ENCODE results near the gene MSH6.
A peak's percentile ranks its signal among the peaks of the same experiment; 100 is the strongest.

Gene MSH6, protein sequence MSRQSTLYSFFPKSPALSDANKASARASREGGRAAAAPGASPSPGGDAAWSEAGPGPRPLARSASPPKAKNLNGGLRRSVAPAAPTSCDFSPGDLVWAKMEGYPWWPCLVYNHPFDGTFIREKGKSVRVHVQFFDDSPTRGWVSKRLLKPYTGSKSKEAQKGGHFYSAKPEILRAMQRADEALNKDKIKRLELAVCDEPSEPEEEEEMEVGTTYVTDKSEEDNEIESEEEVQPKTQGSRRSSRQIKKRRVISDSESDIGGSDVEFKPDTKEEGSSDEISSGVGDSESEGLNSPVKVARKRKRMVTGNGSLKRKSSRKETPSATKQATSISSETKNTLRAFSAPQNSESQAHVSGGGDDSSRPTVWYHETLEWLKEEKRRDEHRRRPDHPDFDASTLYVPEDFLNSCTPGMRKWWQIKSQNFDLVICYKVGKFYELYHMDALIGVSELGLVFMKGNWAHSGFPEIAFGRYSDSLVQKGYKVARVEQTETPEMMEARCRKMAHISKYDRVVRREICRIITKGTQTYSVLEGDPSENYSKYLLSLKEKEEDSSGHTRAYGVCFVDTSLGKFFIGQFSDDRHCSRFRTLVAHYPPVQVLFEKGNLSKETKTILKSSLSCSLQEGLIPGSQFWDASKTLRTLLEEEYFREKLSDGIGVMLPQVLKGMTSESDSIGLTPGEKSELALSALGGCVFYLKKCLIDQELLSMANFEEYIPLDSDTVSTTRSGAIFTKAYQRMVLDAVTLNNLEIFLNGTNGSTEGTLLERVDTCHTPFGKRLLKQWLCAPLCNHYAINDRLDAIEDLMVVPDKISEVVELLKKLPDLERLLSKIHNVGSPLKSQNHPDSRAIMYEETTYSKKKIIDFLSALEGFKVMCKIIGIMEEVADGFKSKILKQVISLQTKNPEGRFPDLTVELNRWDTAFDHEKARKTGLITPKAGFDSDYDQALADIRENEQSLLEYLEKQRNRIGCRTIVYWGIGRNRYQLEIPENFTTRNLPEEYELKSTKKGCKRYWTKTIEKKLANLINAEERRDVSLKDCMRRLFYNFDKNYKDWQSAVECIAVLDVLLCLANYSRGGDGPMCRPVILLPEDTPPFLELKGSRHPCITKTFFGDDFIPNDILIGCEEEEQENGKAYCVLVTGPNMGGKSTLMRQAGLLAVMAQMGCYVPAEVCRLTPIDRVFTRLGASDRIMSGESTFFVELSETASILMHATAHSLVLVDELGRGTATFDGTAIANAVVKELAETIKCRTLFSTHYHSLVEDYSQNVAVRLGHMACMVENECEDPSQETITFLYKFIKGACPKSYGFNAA (N-terminal part only)

DNA sequence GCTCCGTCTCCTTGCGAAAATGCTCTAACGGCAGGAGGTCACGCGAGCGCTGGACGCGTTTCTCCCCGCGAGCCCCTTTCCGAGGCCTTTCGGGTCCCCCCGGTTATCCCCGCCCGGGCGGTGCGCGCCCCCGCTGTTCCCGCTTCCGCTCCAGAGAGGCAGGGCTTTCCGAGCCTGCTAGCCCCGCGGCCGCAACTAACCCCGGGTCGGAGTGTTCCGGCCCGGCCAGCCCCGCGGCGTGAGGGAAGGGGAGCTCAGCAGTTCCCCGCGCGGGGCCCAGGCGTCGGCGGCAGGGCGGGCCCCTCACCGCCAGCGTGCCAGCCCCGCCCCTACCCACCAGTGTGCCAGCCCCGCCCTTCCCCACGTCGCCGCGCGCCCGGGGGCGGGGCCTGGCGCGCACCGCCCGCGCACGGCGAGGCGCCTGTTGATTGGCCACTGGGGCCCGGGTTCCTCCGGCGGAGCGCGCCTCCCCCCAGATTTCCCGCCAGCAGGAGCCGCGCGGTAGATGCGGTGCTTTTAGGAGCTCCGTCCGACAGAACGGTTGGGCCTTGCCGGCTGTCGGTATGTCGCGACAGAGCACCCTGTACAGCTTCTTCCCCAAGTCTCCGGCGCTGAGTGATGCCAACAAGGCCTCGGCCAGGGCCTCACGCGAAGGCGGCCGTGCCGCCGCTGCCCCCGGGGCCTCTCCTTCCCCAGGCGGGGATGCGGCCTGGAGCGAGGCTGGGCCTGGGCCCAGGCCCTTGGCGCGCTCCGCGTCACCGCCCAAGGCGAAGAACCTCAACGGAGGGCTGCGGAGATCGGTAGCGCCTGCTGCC lies at the start of gene MSH6:
Gene MSH6, plus strand, starts transcription at position 475 of the 815 bp plus-strand sequence. Its CDS starts 89 bp downstream, at position 564.
- peak; percentile 93 for DNase-seq

DNA sequence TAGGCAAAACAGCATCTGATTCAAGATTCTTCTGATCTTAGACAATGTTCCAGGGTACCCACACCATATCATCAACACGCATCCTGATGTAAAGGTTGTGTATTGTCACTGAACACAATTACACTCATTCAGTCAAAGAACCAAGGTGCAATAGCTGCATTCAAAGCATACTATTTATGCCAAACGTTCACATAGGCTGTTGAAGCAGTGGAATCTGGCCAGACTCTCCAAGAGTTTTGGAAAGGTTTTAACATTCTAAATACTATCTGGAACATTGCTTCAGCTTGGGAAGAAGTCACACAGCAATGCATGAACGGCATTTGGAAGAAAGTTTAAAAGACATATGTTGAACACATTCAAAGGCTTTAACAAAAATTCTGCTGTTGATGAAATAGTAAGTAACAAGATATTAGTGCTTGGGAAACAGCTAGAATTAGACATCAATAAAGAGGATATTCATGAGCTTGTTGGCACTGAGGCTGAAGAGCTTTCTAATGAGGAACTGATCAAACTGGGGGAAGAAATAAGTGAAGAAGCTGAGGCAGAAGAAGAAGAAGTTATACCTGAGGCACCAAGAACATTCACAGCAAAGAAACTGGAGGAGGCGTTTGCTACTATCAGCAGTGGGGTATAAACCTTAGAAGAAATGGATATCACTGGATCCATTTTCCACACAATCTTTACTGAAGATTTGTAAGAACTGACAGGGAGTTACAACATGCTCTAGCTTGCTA lies 47.6 kb upstream of the MSH6 start:
- DNase-seq, result no peak

DNA sequence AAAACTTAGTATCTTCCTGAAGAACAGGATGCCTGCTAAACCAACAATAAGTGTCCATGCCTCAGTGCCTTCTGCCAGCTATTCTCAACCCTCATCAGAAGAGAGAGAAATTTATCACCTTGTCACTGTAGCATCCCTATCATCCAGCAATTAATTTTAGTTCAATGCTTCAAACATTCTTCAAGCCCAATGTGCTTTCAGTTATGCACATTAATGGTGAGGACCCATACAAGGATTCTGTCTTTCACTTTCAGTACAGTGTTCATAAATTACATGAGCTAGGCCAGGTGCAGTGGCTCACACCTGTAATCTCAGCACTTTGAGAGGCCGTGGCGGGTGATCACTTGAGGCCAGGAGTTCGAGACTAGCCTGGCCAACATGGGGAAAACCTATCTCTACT lies 47.0 kb upstream of the MSH6 start:
- no peak for DNase-seq

- DNase-seq, result no peak
Observed at GRCh38 chr2:47737191-47737975, 45.6 kb upstream of the MSH6 start.

DNA sequence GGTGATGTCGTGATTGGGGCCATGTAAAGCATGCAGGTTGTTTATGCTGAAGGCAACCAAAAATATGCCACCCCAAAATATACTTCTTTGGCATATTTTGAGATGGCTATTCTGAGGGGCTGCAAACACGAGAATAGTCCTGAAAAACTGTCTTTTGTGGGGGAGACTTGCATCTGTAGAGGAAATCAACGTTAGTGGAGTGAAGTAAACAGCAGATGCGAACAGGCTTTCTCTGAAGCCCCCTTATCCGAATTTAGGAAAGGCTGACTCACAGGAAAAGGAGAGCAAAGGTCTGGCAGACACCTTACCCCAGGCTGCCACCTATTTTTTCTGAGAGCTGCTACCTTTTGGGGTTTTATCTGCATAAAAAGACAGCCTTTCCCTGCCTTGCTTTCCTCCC lies 44.6 kb upstream of the MSH6 start:
- no peak for DNase-seq

GRCh38 chr2:47741101-47741500 lies 41.8 kb upstream of the MSH6 start:
- DNase-seq, result no peak

GRCh38 chr2:47741637-47742036 lies 41.3 kb upstream of the MSH6 start:
- no peak for DNase-seq

- DNase-seq, result no peak
Observed at GRCh38 chr2:47744074-47744473, 38.9 kb upstream of the MSH6 start.

DNA sequence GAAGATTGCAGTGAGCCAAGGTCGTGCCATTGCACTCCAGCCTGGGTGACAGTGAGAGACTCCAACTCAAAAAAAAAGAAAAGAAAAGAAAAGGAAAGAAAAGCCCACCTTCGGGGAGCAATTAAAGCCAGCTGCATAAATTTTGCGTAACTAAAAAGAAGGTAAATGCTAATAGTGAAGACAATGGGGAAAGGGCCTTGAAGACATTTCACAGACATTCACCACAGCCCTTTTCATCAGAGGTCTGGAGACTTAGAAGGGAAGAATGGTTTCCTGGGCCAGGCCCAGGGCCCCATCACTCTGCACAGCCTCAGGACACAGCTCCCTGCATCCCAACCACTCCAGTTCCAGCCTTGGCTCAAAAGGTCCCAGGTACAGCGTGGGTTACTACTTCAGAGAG lies 35.1 kb upstream of the MSH6 start:
- DNase-seq, result no peak

- DNase-seq, result peak; percentile 75
Observed at GRCh38 chr2:47751856-47752414, 31.0 kb upstream of the MSH6 start.

GRCh38 chr2:47767497-47767844 lies 15.5 kb upstream of the MSH6 start:
- DNase-seq, result no peak

GRCh38 chr2:47767880-47768609 lies 14.9 kb upstream of the MSH6 start:
- peak; percentile 78 for DNase-seq

DNA sequence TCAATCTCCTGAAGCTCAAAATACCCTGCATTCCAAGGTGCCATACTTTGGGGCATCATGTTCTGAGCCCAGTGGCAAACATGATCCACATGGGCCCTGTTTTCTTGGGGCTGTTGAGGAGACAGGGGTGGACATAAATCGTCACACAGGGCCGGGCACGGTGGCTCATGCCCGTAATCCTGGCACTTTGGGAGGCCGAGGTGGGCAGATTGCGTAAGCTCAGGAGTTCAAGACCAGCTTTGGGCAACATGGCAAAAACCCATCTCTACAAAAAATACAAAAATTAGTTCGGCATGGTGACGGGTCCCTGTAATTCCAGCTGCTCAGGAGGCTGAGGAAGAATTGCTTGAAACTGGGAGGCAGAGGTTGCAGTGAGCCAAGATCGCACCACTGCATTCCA lies 13.6 kb upstream of the MSH6 start:
- no peak for DNase-seq

- DNase-seq, result no peak
Observed at GRCh38 chr2:47771211-47771610, 11.7 kb upstream of the MSH6 start.

DNA sequence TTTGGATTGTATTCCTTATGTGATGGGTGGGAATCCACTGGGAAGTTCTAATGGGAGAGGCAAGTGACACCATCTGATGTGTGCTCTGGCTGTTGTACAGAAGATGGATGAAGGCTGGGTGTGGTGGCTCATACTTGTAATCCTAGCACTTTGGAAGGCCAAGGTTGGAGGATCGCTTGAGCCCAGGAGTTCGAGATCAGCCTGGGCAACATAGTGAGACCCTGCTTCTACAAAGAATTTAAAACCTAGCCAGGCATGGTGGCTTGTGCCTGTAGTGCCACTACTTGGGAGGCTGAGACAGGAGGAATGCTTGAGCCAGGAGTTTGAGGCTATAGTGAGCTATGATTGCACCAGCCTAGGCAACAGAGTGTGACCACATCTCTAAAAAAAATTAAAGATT lies 10.6 kb upstream of the MSH6 start:
- DNase-seq, result no peak

GRCh38 chr2:47774567-47774966 lies 8.4 kb upstream of the MSH6 start:
- no peak for DNase-seq

GRCh38 chr2:47777277-47777937 lies 5.5 kb upstream of the MSH6 start:
- DNase-seq, result no peak

DNA sequence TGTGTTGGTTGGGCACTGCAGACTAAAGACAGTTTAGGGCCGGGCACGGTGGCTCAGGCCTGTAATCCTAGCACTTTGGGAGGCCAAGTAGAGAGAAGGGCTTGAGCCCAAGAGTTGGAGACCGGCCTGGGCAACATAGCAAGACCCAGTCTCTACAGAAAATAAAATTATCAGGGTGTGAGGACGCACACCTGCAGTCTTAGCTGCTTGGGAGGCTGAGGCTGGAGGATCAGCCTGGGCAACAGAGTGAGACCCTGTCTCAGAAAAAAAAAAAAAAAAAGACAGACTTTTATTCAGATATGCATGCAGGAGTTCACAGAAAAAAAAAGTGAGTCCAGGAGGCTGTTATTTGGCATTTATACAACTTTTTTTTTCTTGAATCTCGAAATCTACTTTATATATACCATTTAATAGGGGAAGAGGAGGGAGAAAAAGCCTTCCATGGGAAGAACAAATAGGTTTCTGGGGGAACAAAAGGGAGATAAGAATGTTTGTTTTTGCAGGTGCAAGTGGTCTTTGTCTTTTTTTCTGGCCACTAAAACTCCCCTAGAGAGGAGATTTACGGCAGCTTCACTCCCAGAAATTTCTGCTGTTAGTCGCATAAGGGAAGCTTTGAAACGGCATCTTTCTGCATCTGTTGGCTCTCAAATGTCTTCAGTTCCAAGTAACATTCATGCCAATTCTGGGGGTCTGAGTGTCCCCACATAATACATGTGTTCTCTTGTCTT lies 4.1 kb upstream of the MSH6 start:
- no peak for DNase-seq

DNA sequence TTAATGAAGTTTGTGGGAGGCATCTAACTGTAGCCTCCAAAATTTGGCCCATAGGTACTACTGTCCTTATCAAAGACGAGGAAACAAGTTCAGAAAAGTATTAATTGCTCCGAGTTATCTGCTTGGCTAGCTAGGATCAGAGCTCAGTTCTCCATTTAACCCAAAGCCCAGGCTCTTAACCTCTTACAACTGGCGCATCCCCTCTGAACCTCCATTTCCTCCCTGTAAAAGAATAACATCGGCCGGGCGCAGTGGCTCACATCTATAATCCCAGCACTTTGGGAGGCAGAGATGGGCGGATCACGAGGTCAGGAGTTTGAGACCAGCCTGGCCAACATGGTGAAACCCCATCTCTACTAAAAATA lies 3.5 kb upstream of the MSH6 start:
- no peak for DNase-seq
